Epidermal melanocyte (primary cell): ENCODE results near the gene RGP1.

Source experiments
- DNase-seq: peaks from one replicate; pipeline ENCODE4 v3.0.0; 2011; ENCODE audit warnings: low spot score; ENCODE audit not compliant: insufficient read length

RGP1 gene

DNA sequence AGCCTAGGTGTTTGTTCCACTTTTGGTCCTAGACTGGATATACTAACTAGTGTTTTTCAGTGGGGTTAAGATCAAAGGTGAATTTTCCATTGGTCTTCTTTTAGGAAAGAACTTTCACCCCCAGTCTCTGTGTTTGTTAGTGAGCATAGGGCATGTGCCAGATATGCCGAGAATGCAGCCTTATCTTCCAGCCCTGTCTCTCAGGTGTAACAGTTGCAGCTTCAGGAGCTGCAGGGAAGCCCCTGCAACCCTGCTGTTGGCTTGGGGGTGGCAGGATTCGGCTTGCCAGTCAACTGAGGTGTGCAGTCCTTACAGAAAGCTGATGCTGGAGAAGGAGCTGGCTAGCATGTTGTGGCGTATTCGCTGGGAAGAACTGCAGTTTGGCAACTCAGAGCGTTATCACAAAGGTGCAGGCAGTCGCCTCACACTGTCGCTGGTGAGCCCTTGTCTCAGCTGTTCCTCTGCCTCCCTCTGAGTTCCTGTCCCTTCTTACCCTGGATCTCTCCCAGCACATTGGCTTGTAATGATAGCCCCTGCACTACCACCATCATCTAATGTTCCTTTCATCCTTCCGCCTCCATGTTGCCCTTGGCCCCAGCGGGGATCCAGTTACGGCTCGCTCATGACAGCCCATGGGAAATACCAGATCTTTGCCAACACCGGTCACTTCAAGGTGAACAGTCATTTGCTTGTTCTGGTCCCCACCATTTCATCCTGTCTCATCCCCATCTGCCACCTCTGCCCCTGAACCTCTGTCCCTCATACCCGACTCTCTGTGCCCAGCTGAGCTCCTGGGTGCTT is 52.4 kb downstream of the RGP1 start:
- no peak for DNase-seq

DNA sequence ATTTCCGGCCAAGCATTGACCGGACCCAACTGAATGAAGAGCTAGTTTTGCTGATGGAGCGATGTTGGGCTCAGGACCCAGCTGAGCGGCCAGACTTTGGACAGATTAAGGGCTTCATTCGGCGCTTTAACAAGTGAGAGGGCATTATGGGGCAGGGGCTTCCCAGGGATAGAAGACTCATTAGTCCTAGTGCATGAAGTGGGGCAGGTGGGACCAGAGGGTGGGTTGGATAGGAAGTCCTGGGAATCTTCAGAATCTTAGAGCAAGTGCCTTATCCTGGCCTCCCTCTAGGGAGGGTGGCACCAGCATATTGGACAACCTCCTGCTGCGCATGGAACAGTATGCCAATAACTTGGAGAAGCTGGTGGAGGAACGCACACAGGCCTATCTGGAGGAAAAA is 57.0 kb downstream of the RGP1 start:
- no peak for DNase-seq
